Epidermal melanocyte (primary cell): ENCODE results near the gene EEFSEC.

Source experiments
- DNase-seq: peaks from one replicate; pipeline ENCODE4 v3.0.0; 2011; ENCODE audit warnings: low spot score; ENCODE audit not compliant: insufficient read length

Gene EEFSEC

GRCh38 chr3:128334086-128334645 is 180.9 kb downstream of the EEFSEC start:
- no peak for DNase-seq

- no peak for DNase-seq
Observed at GRCh38 chr3:128334766-128335165, 181.5 kb downstream of the EEFSEC start.

- DNase-seq, result no peak
Observed at GRCh38 chr3:128335621-128336296, 182.5 kb downstream of the EEFSEC start.

GRCh38 chr3:128336337-128337156 is 183.3 kb downstream of the EEFSEC start:
- no peak for DNase-seq

- no peak for DNase-seq
Observed at GRCh38 chr3:128337305-128337704, 184.0 kb downstream of the EEFSEC start.

DNA sequence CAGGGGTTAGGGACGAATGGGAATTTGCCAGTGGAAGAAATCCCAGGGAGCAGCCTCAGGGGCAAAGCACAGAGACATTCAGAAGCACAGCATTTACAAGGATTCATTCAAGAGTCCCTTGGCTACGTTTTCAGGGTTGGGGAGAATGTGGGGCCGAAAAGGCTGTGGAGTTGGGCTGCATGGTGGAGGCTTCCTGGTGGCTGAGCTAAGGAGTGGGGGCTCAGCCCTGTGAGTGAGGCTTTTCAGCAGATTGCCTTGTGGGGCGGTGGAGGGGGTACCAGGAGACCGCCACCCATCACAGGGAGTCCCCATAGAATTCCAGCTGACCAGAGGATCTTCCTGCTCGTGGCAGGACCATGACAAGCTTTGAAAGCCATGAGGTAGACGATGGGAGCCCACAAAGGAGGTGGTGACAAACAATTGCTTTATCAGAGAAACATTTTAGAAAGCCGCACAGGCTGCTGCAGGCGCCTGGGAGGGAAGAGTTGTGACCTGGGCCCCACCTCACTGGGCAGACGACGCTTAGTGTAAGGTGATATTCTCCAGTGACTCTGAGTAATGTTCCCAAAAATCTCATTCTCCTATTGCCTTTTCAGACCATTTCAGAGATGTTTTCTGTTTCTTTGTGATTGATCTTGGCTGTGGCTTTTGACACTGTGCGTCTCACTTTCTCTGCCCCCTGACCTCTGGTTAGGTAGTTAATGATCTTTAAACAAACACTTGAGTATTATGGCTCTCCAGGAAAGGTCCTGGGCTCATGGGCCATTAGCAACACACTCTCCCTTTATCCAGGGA is 185.5 kb downstream of the EEFSEC start:
- no peak for DNase-seq

DNA sequence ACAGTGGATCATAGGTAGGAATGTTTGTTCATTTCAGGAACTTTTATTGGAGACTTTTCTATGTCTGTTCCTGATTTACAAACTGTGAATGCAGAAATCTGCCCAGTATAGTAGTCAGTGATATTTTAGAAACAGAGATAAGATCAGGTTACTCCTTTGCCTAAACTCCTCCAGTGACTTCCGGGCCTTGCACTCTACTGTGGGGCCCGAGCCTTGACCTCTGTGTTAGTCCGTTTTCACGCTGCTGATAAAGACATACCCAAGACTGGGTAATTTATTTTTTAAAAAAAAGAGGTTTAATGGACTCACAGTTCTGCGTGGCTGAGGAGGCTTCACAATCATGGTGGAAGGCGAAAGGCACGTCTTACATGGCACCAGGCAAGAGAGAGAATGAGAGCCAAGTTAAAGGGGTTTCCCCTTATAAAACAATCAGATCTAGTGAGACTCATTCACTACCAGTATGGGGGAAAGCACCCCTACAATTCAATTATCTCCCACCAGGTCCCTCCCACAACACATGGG is 186.3 kb downstream of the EEFSEC start:
- DNase-seq, result no peak

DNA sequence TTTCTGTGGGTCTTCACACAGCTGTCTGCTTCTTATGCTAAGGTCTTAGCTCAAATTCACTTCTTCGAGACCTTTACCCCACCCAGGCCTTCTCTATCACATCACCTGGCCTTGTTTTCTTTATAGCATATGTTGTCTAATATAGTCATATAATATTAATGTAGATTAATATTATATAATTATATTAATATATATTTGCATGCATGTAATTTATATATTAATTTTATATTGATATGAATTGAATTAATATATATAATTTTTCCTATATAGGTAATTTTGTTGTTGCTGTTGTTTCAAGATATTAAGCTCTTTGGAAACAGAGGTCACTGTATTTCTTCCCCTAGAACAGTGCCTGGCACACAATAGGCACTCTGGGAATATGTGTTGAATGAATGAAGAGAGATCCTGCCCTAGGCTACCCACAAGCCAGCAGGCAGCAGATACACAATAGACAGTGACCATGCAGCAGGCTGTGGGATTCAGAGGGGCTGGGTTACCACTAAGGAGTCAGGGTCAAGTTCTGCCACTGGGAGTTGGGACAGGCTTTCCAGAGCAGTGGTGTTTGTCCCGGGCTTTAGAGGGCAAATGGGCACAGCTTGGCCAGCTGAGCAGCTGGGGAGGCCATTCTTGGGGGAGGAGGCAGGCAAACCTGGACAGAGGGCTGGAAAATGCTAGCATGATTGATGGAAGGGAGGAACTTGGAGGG is 187.1 kb downstream of the EEFSEC start:
- no peak for DNase-seq

DNA sequence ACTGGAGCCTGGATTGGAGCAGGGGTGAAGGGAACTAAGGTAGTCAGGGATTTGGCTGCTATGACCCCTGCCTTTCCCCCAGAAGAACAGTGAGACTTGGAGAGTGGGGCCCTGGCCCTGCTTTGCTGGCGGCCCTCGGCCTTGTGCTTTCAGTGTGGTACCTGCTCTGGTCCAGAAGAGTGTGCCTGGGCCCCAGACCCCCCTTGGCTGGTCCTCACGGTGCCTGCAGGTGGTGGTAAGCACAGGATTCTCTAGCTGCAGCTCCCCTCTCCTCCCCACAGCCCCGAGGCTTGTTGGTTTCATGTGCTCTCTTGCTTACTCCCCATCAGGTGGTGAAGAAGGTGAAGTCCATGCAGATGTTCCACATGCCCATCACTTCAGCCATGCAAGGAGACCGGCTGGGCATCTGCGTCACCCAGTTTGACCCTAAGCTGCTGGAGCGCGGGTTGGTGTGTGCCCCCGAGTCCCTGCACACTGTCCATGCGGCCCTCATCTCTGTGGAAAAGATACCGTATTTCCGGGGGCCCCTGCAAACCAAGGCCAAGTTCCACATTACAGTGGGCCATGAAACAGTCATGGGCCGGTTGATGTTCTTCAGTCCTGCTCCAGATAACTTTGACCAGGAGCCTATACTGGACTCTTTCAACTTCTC is 187.7 kb downstream of the EEFSEC start:
- no peak for DNase-seq

DNA sequence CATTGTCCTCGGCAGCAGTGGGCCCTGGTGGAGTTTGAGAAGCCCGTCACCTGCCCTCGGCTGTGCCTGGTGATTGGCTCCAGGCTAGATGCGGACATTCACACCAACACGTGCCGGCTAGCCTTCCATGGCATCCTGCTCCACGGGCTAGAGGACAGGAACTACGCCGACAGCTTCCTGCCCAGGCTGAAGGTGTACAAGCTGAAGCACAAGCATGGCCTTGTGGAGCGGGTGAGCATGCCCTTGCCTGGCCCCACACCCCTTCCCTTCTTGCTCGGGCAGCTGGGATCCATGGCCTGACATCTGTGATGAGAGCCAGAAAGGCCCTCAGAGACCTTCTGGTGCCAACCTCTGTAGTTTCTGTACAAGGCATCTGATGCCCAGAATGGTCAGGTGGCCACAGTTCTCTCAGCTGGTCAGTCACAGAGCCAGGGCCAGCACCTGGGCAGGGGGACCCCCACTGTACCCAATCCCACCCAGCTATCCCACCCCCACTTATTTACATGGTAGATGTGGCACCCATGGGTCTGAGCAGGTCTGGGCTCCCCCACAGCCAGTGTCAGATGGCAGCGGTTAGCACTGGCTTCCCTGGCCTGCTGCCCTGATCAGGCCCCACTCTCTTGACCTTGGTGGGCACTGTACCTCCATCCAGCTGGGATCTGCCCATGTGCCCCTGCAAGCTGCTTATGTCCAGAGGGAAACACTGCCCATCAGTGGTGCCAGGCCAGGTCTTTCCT is 188.5 kb downstream of the EEFSEC start:
- DNase-seq, result no peak

- no peak for DNase-seq
Observed at GRCh38 chr3:128342701-128343180, 189.5 kb downstream of the EEFSEC start.

DNA sequence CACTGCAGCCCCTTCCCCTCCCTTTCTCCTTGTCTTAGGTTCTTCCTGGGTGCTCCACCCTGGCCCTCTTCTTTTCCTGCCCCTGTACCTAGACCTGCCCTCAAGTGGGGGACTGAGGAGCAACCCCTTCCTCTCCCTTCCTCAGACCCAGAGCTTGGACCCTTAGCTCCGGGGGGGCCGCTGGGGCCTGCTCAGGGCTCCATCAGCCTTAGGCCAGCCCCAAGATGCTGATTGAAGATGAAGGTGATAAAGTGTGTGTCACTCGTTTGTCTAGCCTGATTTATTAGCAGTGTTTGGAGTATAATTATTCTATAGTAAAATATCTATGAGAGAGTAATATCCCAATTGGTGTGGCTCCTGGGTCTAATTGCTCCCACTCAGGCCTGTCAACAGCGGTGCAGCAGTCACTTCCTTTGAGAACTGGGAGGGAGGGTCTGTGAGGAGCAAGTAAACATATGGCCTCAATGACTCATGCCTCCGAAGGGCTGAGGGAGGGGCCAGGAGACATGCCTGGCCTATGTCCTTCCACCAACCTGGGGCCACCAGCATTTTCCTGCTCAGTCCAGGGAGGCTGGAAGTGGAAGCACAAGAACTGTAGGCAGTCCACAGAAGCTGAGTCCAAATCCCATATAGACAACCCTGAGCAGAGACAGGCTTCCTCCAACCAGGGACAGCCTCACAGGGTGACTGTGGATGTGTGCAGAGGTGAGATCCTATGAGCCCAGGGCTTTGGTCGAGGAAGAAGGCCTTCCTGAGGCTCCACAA is 190.2 kb downstream of the EEFSEC start:
- DNase-seq, result no peak

- DNase-seq, result no peak
Observed at GRCh38 chr3:128344052-128344735, 190.9 kb downstream of the EEFSEC start.

- DNase-seq, result no peak
Observed at GRCh38 chr3:128345196-128345595, 191.9 kb downstream of the EEFSEC start.

- no peak for DNase-seq
Observed at GRCh38 chr3:128346562-128346961, 193.3 kb downstream of the EEFSEC start.

DNA sequence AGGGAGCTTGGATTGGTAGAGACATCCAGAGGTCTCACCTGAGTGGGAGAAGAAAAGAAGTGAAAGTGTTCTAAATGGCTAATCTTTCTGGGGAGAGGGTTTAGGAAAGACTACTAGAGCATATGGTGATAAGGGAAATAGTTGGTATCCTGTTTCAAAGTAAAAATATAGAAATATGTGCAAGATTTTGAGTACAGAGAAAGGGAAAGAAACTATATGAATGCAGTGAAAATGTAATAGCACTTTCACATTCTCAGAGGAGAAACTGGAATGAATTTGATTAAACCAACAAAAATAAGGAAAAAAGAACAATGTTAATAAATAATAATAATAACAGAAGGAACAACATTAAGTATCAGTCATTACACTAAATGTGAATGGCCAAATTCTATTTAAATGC is 194.0 kb downstream of the EEFSEC start:
- no peak for DNase-seq

GRCh38 chr3:128348075-128348474 is 194.8 kb downstream of the EEFSEC start:
- DNase-seq, result no peak
